Loucy (cell line): ENCODE data around the gene OXTR.

Experiments used
- EZH2phosphoT487 ChIP-seq: fragments of 200-600 bp; IDR thresholded peaks from 2 replicates; pipeline ENCODE4 v1.6.1; 2018; ENCODE audit warnings: antibody characterized with exemption, mild to moderate bottlenecking, moderate library complexity, borderline replicate concordance
- TF ChIP-seq, protein P1 (sequence below): fragments of 200-600 bp; sonication (generic); conservative IDR thresholded peaks from 2 replicates; pipeline ENCODE4 v1.5.1; 2014; ENCODE audit warnings: mild to moderate bottlenecking, antibody characterized with exemption, low read length

DNA sequence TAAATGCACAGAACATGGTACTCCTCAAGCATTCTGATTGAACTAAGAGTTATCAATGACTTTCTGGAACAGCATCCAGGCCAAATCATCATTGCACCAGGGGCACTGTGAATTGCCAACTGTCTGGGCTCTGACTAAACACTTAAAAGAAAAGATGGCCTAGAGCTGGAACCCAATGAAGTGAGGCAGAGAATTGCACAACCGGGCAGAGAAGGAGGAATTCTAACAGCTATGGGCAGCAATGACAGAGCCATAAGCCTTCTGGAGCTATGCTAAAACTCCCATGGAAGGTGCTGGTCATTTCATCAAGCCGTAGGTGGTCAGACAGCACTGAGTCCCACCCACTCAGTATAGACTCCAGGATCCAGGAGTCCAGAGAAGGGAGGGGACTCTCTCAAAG is 48.1 kb upstream of the OXTR start:
- TF ChIP-seq, protein P1, sequence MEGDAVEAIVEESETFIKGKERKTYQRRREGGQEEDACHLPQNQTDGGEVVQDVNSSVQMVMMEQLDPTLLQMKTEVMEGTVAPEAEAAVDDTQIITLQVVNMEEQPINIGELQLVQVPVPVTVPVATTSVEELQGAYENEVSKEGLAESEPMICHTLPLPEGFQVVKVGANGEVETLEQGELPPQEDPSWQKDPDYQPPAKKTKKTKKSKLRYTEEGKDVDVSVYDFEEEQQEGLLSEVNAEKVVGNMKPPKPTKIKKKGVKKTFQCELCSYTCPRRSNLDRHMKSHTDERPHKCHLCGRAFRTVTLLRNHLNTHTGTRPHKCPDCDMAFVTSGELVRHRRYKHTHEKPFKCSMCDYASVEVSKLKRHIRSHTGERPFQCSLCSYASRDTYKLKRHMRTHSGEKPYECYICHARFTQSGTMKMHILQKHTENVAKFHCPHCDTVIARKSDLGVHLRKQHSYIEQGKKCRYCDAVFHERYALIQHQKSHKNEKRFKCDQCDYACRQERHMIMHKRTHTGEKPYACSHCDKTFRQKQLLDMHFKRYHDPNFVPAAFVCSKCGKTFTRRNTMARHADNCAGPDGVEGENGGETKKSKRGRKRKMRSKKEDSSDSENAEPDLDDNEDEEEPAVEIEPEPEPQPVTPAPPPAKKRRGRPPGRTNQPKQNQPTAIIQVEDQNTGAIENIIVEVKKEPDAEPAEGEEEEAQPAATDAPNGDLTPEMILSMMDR = no peak
- TF ChIP-seq EZH2phosphoT487 = no peak
